Measurements from ENCODE around the gene FKBP10. TPM values are rescaled to one million over a fixed set of nuclear protein-coding genes. Genes with fewer than 3 reads are reported as not detected.

FKBP10 gene
- total RNA-seq, 2 donors from 2014 or later: 3.2 TPM

GRCh38 chr17:41806685-41807445 is 5.9 kb upstream of the FKBP10 start:
- Mint-ChIP-seq H3K4me3 (no peak overlapping the region), H3K27me3 (ENCODE audit: low read depth) (peaks cover 6% of the 10 kb centered on the region), H3K4me1 (ENCODE audit: low read depth) (peaks cover 21% of the 10 kb centered on the region), H3K27ac (no peak overlapping the region), H3K36me3 (ENCODE audit: insufficient read depth in 2 of 2) (peaks cover 0 to 2% of the 10 kb centered on the region in 2 donors), H3K9me3 (no peaks in the 10 kb centered on the region)
- DNase-seq (no peak), ATAC-seq (replicated peaks in 1 of 2) (no peak)

GRCh38 chr17:41810659-41811548 is 1.9 kb upstream of the FKBP10 start:
- Mint-ChIP-seq H3K4me3 (peak overlapping the region; percentile 98 to 99), H3K4me1 (ENCODE audit: low read depth) (peaks cover 32% of the 10 kb centered on the region), H3K9me3 (no peaks in the 10 kb centered on the region), H3K27ac (no peak overlapping the region), H3K36me3 (ENCODE audit: insufficient read depth in 2 of 2) (peaks cover 0 to 2% of the 10 kb centered on the region in 2 donors), H3K27me3 (ENCODE audit: low read depth) (peaks cover 12% of the 10 kb centered on the region)
- DNase-seq (no peak), ATAC-seq (replicated peaks in 1 of 2) (peak; percentile 38 to 40)

GRCh38 chr17:41811549-41812380 is 1.0 kb upstream of the FKBP10 start, which contains the start of gene P3H4:
Gene P3H4 (minus strand): TSS chr17:41811949. CDS start chr17:41811915, 34 bp downstream.
- no peaks in the 10 kb centered on the region for H3K9me3 Mint-ChIP-seq
- peak; percentile 89 to 90 for ATAC-seq (replicated peaks in 1 of 2)
- H3K27ac Mint-ChIP-seq: peak within 1 kb of the TSS; percentile 29

GRCh38 chr17:41813152-41813680 is 412 bp downstream of the FKBP10 start:
- Mint-ChIP-seq H3K4me3 (peak overlapping the region; percentile 9 to 98), H3K9me3 (no peaks in the 10 kb centered on the region), H3K36me3 (ENCODE audit: insufficient read depth in 2 of 2) (peaks cover 0 to 2% of the 10 kb centered on the region in 2 donors), H3K27me3 (ENCODE audit: low read depth) (peaks cover 12% of the 10 kb centered on the region), H3K27ac (no peak overlapping the region), H3K4me1 (ENCODE audit: low read depth) (peaks cover 32% of the 10 kb centered on the region)
- ATAC-seq (replicated peaks in 1 of 2) (no peak), DNase-seq (no peak)

More at GRCh38 chr17:41811549-41812380, 1.0 kb upstream of the FKBP10 start, which contains the start of gene P3H4:
- H3K4me1 Mint-ChIP-seq (ENCODE audit: low read depth): peaks cover 32% of the 10 kb centered on the region
- H3K4me3 Mint-ChIP-seq: peak within 1 kb of the TSS; percentile 98 to 99
- H3K36me3 Mint-ChIP-seq (ENCODE audit: insufficient read depth in 2 of 2): peaks cover 0 to 2% of the 10 kb centered on the region in 2 donors
- peak; percentile 81 to 83 for DNase-seq
- peaks cover 12% of the 10 kb centered on the region for H3K27me3 Mint-ChIP-seq (ENCODE audit: low read depth)

GRCh38 chr17:41813699-41814124 is 908 bp downstream of the FKBP10 start:
- Mint-ChIP-seq H3K27me3 (ENCODE audit: low read depth) (peaks cover 12% of the 10 kb centered on the region), H3K27ac (no peak overlapping the region), H3K36me3 (ENCODE audit: insufficient read depth in 2 of 2) (peaks cover 0 to 2% of the 10 kb centered on the region in 2 donors), H3K4me3 (peak overlapping the region; percentile 51 to 98), H3K4me1 (ENCODE audit: low read depth) (peaks cover 32% of the 10 kb centered on the region), H3K9me3 (no peaks in the 10 kb centered on the region)
- DNase-seq: no peak
- no peak for ATAC-seq (replicated peaks in 1 of 2)

GRCh38 chr17:41814195-41814594 is 1.4 kb downstream of the FKBP10 start:
- ATAC-seq (replicated peaks in 1 of 2) (no peak), DNase-seq (no peak)
- H3K4me3 Mint-ChIP-seq: no peak overlapping the region
- peaks cover 32% of the 10 kb centered on the region for H3K4me1 Mint-ChIP-seq (ENCODE audit: low read depth)
- no peaks in the 10 kb centered on the region for H3K9me3 Mint-ChIP-seq
- H3K27me3 Mint-ChIP-seq (ENCODE audit: low read depth): peaks cover 12% of the 10 kb centered on the region
- H3K27ac Mint-ChIP-seq: no peak overlapping the region
- H3K36me3 Mint-ChIP-seq (ENCODE audit: insufficient read depth in 2 of 2): peaks cover 0 to 2% of the 10 kb centered on the region in 2 donors

- ATAC-seq (replicated peaks in 1 of 2) (no peak), DNase-seq (no peak)
- H3K4me3 Mint-ChIP-seq: no peak overlapping the region
- no peaks in the 10 kb centered on the region for H3K36me3 Mint-ChIP-seq (ENCODE audit: insufficient read depth in 2 of 2)
- H3K27me3 Mint-ChIP-seq (ENCODE audit: low read depth): peaks cover 6% of the 10 kb centered on the region
- peaks cover 11% of the 10 kb centered on the region for H3K4me1 Mint-ChIP-seq (ENCODE audit: low read depth)
- H3K27ac Mint-ChIP-seq: no peak overlapping the region
- no peaks in the 10 kb centered on the region for H3K9me3 Mint-ChIP-seq
These were observed 4.0 kb downstream of the FKBP10 start for GRCh38 chr17:41816637-41817320.

- no peak for DNase-seq
- Mint-ChIP-seq H3K27me3 (ENCODE audit: low read depth) (no peaks in the 10 kb centered on the region), H3K4me1 (ENCODE audit: low read depth) (peaks cover 5% of the 10 kb centered on the region), H3K9me3 (no peaks in the 10 kb centered on the region), H3K36me3 (ENCODE audit: insufficient read depth in 2 of 2) (no peaks in the 10 kb centered on the region), H3K27ac (no peak overlapping the region), H3K4me3 (no peak overlapping the region)
- ATAC-seq (replicated peaks in 1 of 2): no peak
These were observed 5.2 kb downstream of the FKBP10 start for GRCh38 chr17:41818024-41818423.

GRCh38 chr17:41821776-41822175 is 9.0 kb downstream of the FKBP10 start:
- ATAC-seq (replicated peaks in 1 of 2) (no peak), DNase-seq (no peak)
- no peak overlapping the region for H3K27ac Mint-ChIP-seq
- H3K27me3 Mint-ChIP-seq (ENCODE audit: low read depth): no peaks in the 10 kb centered on the region
- no peaks in the 10 kb centered on the region for H3K9me3 Mint-ChIP-seq
- H3K4me1 Mint-ChIP-seq (ENCODE audit: low read depth): no peaks in the 10 kb centered on the region
- H3K36me3 Mint-ChIP-seq (ENCODE audit: insufficient read depth in 2 of 2): no peaks in the 10 kb centered on the region
- H3K4me3 Mint-ChIP-seq: no peak overlapping the region

- Mint-ChIP-seq H3K4me1 (ENCODE audit: low read depth) (no peaks in the 10 kb centered on the region), H3K36me3 (ENCODE audit: insufficient read depth in 2 of 2) (no peaks in the 10 kb centered on the region), H3K9me3 (no peaks in the 10 kb centered on the region), H3K27ac (no peak overlapping the region), H3K27me3 (ENCODE audit: low read depth) (no peaks in the 10 kb centered on the region), H3K4me3 (no peak overlapping the region)
- no peak for DNase-seq
- no peak for ATAC-seq (replicated peaks in 1 of 2)
These were observed 9.7 kb downstream of the FKBP10 start for GRCh38 chr17:41822216-41823140.

GRCh38 chr17:41823141-41823524 is 10.3 kb downstream of the FKBP10 start:
- H3K27ac Mint-ChIP-seq: no peak overlapping the region
- no peak for ATAC-seq (replicated peaks in 1 of 2)
- H3K4me3 Mint-ChIP-seq: no peak overlapping the region
- H3K27me3 Mint-ChIP-seq (ENCODE audit: low read depth): no peaks in the 10 kb centered on the region
- H3K4me1 Mint-ChIP-seq (ENCODE audit: low read depth): no peaks in the 10 kb centered on the region
- H3K9me3 Mint-ChIP-seq: no peaks in the 10 kb centered on the region
- H3K36me3 Mint-ChIP-seq (ENCODE audit: insufficient read depth in 2 of 2): no peaks in the 10 kb centered on the region
- no peak for DNase-seq

Data from activated T-cell treated with anti-CD3 and anti-CD28 coated beads, Interleukin-2, amount 50 U/mL, for 72 hours (primary cell).